ENCODE measurements around the gene KRTAP10-2.

GRCh38 chr21:44581158-44581557 lies 29.9 kb upstream of the KRTAP10-2 start:
- TF ChIP-seq FOXM1 (IDR thresholded peaks at IDR 0.05; ENCODE audit: borderline replicate concordance, low read depth) = no peak
- no peak for TF ChIP-seq TAF1 (IDR thresholded peaks at IDR 0.05; ENCODE audit: low read depth)
- TF ChIP-seq MAX (IDR thresholded peaks at IDR 0.05) = no peak
- TF ChIP-seq CEBPB (IDR thresholded peaks at IDR 0.05) = no peak
- no peak for TF ChIP-seq RAD21 (IDR thresholded peaks at IDR 0.05; ENCODE audit: low read depth)
- no peak for TF ChIP-seq EP300 (IDR thresholded peaks at IDR 0.05; ENCODE audit: borderline replicate concordance)
- no peak for TF ChIP-seq NFIC (IDR thresholded peaks at IDR 0.05)
- no peak for TF ChIP-seq YY1 (IDR thresholded peaks at IDR 0.05; ENCODE audit: low read depth)
- no peak for TF ChIP-seq REST (IDR thresholded peaks at IDR 0.05; ENCODE audit: low read depth)
- TF ChIP-seq ZBTB7A (IDR thresholded peaks at IDR 0.05; ENCODE audit: low read depth) = no peak

All from Ishikawa (cell line).